AG08395 (cell line): Measurements from ENCODE around the gene PTH2.
"Not testable (repeated sequence)": the region's sequence is repeated elsewhere in the genome, so short reads cannot be mapped to it uniquely, and the experiment has no call there.

Experiments used
- DNase-seq: peaks from one replicate; pipeline ENCODE4 v3.0.0; 2012; ENCODE audit warnings: mixed read lengths, low spot score

PTH2 gene, protein sequence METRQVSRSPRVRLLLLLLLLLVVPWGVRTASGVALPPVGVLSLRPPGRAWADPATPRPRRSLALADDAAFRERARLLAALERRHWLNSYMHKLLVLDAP

DNA sequence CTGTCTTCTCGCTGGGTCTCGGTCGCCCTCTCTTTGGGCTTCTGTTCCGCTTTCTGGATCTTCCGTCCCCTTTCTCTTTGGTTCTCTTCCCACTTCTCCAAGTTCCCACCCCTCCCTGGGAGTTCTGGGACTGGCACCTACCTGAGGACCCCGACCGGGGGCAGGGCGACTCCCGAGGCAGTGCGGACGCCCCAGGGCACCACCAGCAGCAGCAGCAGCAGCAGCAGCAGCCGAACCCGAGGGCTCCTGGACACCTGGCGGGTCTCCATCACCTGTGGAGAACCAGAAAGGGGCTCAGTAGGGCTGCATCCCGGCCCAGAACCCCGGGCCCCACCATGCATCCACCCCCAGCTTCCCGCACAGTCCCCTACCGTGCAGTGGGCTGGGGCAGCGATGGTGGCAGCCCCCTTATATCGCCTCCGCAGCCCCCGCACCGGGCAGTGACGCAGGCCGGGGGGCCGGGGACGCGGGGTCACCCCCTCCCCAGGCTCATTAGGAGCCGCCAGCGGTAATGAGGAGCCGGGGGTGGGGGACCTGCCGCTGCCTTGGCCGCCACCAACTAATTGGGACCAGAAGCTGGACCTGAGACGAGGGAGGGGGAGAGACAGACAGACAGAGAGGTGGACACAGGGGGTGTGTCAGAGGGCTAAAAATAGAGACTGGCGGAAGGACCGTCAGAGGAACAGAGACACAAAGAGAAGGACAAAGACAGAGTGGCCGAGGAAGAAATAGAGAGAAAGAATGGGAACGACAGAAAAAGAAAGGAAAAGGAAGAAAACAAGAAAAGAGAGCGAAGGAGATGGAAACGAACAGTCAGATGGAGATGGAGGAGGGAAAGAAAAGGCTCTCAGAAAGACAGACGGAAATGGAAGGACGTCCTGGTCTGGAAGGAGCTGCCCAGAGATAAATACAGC lies at the start of gene PTH2:
Gene PTH2 (minus strand): TSS at position 371 of the 914 bp plus-strand sequence. CDS start 102 bp downstream, at position 269.
- no peak for DNase-seq

DNA sequence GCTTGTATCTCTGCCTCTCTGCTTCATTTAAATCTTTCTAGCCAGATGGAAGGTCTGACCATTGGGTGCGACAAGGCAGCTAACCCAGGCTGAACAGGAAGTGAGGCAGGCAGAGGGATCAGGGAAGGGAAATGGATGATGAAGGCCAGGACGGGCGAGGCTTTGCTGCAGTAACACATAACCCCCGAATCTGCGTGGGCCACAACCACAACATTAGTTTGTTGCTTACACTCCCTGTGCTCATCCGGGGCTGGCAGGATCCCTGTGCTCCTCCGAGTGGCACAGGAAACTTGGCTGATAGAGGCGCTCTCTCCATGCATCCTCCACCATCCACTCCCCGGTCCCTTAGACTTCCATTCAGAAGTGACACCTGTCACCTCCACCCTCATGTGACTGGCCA lies 49.7 kb upstream of the PTH2 start:
- DNase-seq: no peak

DNA sequence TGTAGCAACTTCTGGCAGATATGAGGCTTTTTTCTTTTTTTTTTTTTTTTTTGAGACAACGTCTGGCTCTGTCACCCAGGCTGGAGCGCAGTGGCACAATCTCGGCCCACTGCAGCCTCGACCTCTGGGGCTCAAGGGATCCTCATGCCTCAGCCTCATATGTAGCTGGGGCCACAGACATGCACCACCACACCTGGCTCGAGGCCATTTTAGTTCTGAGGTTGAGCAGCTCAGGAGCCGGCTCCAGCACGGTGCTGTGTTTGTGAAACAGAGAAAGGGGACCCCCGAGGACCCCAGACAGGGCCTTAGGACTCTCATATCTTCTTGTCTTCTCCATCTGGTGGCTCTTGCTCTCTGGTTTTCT lies 47.4 kb upstream of the PTH2 start:
- no peak for DNase-seq

DNA sequence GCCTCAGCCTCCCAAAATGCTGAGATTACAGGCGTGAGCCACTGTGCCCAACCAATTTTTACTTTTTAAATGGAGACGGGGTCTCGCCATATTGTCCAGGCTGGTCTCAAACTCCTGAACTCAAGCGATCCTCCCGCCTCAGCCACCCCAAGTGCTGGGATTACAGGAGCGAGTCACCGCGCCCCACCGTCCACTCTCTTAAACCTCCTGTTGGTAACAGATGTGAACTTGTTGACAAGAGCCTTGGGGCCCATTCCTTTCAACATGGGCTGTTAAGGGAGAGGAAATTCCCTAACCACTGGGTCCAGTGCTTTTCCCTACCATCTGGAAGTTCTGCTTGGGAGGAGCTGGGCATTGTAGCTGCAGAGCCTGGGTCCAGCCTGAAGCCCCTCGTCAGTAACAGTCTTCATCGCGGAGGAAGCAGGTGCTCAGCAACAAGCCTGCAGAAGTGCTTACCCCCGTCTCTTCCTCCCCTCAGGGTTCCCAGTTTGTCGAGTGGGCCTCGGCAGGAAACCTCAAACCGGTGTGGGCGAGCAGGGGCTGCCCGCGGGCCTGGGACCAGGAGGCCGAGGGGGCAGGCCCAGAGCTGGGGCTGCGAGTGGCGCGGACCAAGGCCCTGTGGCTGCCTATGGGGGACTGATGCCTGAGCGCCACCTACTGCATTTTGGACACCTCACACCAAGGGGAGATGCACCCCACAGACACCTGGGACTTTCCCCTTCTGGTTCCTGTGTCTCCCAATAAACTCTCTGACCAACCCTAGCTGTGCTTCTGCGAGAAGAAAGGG lies 46.8 kb upstream of the PTH2 start:
- peak; percentile 22 for DNase-seq

DNA sequence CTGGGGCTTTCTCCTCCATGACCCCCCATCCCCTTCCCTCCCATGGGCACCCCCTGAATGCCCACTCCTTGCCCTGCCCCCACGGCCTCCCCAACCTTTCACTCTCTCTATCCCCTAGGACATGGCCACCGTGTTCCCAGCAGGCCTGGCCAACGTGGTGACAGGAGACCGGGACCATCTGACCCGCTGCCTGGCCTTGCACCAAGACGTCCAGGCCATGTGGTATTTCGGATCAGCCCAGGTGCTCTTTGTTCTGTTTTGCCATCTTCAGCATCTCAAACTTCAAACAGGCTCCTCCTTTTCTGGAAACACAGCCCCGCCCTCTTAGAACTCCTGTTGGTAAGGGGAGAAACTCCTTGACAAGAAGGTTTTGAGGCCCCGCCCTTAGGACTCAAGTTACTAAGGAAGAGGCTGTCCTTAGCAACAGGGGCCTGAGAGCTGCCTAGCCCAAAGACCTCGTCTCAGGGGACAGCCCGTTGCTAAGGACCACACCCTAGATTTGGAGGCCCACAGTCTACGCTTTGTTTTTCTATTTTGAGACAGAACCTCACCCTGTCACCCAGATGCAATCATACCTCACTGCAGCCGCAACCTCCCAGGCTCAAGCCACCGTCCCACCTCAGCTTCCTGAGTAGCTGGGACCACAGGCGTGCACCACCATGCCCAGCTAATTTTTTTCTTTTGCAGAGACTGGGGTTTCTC lies 45.7 kb upstream of the PTH2 start:
- peak; percentile 72 for DNase-seq

DNA sequence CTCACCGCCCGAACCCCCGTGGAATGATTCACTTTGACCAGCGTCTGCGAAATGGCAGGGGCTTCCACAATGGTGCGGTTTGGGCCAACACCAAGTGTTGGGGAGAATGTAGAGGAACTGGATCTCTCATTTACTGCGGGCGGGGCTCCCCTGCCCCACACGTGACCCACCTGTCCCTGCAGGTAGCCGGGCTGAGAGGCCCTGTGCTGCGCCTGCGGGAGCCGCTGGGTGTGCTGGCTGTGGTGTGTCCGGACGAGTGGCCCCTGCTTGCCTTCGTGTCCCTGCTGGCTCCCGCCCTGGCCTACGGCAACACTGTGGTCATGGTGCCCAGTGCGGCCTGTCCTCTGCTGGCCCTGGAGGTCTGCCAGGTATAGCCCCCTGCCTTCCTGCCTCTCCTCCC lies 45.0 kb upstream of the PTH2 start:
- no peak for DNase-seq

DNA sequence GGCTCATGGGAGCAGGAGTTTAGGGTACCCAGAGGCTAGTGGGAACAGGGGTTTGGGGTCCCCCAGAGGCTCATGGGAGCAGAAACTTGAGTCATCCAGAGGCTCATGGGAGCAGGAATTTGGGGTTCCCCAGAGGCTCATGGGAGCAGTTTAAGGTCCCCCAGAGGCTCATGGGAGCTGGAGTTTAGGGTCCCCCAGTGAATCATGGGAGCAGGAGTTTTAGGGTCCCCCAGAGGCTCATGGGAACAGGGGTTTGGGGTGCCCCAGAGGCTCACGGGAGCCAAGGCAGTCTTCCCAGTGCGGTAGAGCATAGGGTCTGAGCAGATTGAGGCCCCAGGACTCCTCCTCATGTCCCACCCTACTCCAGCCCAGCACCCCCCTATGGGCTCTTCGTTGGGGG lies 42.1 kb upstream of the PTH2 start:
- no peak for DNase-seq

DNA sequence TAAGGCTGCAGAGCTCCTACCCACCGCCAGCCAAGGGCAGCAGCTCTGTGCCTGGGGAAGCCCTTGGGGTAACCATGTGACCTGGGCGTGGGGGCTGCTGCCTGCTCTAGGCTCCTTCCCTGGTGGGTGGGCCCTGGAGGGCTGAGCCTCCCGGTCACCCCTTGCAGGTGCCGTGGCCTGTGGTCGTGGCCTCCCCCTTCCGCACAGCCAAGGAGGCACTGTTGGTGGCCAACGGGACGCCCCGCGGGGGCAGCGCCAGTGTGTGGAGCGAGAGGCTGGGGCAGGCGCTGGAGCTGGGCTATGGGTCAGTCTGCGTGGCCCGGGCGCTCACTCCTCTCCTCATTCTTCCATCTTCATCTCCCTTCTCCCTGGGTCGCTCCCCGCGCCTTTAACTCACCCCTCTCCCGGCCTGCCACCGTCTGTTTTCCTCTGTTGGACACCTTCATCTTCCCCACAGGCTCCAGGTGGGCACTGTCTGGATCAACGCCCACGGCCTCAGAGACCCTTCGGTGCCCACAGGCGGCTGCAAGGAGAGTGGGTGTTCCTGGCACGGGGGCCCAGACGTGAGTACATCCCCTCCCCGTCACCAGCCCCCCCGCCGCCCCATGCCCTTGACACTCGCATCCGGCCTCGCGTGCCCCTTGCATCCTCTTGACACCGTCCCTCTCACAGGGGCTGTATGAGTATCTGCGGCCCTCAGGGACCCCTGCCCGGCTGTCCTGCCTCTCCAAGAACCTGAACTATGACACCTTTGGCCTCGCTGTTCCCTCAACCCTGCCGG lies 40.9 kb upstream of the PTH2 start:
- no peak for DNase-seq

DNA sequence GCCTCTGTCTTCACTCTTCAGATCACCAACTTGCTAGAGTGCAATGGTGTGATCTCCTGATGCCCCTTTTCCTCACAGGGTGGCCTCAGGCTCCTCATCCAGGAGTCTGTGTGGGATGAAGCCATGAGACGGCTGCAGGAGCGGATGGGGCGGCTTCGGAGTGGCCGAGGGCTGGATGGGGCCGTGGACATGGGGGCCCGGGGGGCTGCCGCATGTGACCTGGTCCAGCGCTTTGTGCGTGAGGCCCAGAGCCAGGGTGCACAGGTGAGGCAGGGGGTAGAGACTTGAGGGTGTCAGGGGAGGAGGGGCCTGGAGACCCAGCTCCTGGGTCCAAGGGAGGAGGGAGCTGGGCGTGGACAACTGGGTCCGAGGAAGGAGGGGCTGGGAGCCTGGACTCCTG lies 39.3 kb upstream of the PTH2 start:
- no peak for DNase-seq

DNA sequence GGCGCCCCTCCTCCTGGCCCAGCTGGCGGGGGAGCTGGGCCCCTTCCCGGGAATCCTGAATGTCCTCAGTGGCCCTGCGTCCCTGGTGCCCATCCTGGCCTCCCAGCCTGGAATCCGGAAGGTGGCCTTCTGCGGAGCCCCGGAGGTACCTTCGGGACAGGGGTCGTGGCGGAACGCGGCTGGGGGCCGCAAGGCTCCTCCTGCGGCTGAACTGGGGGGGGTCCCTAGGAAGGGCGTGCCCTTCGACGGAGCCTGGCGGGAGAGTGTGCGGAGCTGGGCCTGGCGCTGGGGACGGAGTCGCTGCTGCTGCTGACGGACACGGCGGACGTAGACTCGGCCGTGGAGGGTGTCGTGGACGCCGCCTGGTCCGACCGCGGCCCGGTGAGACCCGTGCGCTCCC lies 38.4 kb upstream of the PTH2 start:
- DNase-seq: no peak

DNA sequence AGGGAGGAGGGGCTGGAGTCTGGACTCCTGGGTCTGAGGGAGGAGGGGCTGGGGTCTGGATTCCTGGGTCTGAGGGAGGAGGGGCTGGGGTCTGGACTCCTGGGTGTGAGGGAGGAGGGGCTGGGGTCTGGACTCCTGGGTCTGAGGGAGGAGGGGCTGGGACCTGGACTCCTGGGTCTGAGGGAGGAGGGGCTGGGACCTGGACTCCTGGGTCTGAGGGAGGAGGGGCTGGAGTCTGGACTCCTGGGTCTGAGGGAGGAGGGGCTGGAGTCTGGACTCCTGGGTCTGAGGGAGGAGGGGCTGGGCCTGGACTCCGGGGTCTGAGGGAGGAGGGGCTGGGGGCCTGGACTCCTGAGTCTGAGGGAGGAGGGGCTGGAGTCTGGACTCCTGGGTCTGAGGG lies 37.9 kb upstream of the PTH2 start:
- not testable (repeated sequence) for DNase-seq

DNA sequence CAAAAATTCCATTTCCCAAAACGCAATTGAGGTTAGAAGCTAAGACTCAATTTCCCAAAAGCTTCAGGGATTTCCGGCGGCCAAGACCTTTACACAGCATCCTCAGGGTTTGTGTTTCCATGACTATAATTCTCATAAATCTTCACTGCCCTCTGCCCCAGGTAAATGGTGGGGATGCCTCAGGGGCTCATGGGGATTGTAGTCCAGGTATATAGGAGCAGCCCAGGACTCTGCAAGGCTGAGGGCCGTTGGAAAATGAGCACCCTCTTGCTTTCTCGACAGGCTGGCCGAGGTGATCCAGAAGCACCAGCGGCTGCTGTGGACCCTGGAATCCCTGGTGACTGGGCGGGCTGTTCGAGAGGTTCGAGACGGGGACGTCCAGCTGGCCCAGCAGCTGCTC lies 36.1 kb upstream of the PTH2 start:
- no peak for DNase-seq

DNA sequence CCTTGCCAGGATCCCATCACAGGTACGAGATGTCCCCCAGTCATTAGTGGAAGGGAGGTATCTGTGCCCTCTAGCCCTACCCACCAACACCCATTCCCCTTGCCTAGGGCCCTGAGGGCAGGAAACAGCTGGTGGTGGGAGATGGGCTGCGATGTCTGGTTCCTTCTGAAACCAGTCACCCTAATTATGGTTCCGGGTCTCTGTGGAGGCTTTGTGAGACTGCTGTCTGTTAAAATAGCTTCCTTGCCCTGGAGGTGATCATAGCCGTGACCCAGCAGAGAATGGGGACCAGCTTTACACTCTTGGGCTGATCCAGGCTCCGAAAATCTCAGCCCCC lies 35.3 kb upstream of the PTH2 start:
- DNase-seq: no peak

DNA sequence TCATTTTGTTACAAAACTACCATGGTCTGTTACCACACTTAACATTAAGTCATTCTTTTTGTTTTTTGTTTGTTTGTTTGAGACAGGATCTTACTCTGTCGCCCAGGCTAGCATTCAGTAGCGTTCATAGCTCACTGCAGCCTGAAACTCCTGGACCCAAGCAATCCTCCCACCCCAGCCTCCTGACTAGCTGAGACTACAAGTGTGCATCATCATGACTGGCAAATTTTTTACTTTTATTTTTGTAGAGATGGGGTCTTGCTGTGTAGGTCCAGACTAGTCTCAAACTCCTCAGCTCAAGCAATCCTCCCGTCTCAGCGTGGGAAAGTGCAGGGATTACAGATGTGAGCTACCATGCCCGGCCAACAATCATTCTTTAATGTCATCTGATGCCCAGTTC lies 33.1 kb upstream of the PTH2 start:
- DNase-seq: no peak

DNA sequence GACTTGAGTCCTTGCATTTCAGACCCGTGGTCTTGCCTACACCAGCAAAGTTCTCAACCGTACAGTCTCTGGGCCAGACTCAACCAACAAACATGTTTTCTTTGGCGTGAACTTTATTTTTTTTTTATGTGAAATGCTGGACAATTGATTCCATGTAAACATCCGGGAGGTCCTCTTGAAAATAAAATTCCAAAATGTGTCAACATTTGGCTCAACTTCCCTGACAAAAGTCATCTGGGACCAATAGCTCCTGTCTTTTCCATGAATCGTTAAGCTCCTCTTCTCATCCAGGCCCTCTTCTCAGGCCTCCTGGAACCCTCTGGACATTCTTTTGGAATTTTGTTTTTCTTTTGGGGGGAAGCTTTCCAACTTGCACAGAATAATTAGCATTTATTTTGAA lies 32.5 kb upstream of the PTH2 start:
- peak; percentile 45 for DNase-seq

DNA sequence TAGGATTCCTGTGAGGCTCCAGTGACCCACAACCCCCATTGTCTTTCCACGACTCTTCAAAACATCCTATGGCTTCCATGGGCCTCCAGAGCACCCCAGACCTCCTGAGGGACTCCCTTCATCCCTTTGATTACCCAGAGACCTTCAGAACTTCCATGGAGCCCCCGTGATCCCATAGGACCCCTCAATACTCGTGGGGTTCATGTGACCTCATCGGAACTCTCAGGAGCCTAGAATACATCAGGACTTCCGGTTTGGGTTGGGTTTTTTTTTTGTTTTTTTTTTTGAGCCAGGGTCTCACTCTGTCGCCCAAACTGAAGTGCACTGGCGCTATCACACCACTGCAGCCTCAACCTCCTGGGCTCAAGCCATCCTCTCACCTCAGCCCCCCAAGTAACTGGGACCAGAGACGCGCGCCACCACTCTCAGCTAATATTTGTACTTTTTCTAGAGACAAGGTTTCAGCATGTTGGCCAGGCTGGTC lies 30.6 kb upstream of the PTH2 start:
- no peak for DNase-seq

DNA sequence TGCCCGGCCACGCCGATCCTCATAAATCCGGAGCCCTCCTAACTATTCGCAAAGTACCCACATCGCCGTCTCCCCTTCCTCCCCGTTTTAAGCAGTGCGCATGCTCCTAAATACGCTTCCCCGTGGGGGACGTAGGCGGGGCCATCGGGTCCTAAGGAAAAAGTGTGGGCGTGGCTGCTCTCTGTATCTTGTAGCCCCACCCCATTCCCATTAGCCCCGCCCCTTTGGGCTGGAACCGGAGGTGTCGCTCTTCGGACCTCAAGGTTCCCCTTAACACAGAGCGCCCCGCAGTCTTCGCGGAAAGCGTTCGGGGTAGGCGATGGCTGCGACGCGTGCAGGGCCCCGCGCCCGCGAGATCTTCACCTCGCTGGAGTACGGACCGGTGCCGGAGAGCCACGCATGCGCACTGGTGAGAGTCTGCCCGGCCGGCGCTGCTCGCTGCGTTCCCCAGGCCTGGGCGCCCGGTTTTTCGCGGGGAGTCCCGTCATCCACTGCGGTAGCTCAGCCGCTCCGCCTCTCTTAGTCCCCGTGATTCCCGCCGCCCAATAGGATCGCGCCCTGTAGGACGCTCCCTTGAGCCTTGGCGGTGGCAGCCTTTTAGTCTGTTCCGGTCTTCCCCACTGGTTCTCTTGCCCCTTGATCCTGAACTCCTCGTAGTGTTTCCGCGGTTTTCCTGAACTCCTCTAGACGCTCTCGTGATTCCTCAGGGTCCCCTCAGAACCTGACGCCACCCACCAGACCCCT lies 29.9 kb upstream of the PTH2 start, which contains the start of gene ALDH16A1:
Gene ALDH16A1 (plus strand): TSS at position 213 of the 744 bp plus-strand sequence. CDS start 107 bp downstream, at position 320.
- peak; percentile 97 for DNase-seq

DNA sequence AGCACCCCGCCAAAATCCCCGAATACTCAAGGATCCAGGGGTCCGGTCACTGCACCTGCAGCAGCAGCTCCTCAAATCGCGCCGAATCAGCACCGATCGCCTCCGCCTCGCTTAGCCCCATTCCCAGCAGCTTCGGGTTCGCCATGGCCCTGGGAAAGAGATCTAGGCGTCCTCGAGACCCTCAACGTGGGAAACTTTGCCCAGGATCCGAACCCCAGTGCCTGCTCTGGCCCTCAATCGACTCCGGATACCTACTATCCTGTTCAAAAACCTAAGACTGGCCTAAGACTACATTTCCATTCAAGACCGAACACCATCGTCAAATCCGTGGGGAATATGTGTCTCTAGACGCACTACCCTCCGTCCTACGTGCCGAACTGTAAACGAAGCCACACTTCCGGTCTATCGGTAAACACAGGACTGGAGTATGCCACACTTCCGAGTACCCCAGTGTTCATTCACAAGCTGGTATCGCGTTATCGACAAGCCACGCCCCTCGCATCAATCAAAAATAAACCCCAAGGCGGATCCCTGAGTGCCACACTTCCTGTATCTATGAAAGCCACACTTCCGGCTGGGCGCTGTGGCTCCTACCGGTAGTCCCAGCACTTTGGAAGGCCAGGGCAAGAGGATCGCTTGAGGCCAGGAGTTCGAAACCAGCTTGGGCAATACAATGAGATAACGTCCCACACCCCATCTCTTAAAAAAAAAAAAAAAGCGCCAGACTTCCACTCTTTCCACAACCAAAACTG lies 28.4 kb upstream of the PTH2 start, which contains the start of gene PIH1D1:
Gene PIH1D1 (minus strand): TSS at position 385 of the 752 bp plus-strand sequence. CDS start 240 bp downstream, at position 145.
- peak; percentile 96 for DNase-seq

DNA sequence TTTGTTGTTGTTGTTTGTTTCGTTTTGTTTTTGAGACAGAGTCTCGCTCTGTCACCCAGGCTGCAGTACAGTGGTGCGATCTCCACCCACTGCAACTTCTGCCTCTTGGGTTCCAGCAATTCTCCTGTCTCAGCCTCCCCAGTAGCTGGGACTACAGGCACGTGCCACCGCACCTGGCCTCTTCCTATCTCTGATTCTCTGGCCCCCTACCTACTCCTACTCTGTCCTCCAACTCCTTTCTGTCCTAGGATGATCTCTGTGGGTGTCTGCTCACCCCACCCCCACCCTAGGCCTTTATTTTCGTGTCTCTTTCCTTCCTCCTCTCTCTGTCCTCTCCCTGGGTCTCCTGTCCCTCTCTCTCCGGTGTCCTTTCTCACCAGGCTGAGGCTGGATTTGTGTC lies 27.2 kb upstream of the PTH2 start:
- no peak for DNase-seq

DNA sequence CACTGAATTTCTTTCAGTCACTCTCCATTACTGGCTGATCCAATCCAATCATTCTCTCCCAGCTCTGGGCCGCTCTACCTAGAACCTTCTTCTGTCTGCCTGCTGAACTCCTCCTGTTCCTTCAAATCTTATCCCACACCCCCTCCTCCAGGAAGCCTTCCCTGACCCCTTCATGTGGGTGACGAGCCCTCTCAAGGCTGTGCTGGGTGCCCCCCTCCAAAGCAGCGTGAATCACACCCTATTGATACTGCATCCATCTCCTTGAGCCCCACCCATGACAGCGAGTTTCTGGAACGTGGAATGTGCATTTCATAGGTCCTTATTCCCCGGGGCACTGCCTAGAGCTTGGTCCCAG lies 25.2 kb upstream of the PTH2 start:
- DNase-seq: no peak
